ENCODE results near the gene HNRNPCL1.

HNRNPCL1 gene

DNA sequence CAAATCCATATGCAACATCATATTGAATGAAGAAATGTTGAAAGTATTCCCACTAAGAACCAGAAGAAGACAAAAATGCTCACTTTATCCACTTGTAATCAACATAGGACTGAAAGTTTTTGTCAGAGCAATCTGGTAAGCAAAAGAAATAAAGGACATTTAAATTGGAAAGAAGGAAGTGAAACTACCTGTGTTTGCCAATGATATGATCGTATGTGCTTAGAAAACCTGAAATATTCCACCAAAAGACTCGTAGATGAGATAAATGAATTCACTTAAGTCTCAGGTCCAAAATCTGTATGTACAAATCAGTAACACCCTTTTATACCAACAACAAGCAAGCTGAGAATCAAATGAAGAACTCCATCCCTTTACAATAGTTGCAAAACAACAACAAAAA, 48.8 kb downstream of the HNRNPCL1 start:
- H3K9me3 ChIP-seq (ENCODE audit: insufficient read depth, low read length): no peaks in the 10 kb centered on the region
- H3K9ac ChIP-seq (ENCODE audit: low read length): no peak overlapping the region
- no peaks in the 10 kb centered on the region for H3K36me3 ChIP-seq (replicated peaks; ENCODE audit: low read depth, low read length)
- H3K27me3 ChIP-seq (ENCODE audit: low read depth, low read length): no peaks in the 10 kb centered on the region
- no peaks in the 10 kb centered on the region for H3K79me2 ChIP-seq (ENCODE audit: low read length)
- no peaks in the 10 kb centered on the region for H3K4me1 ChIP-seq (ENCODE audit: low read length)
- no peak for TF ChIP-seq EZH2phosphoT487 (IDR thresholded peaks at IDR 0.05; ENCODE audit: low read depth)
- TF ChIP-seq, protein P1, sequence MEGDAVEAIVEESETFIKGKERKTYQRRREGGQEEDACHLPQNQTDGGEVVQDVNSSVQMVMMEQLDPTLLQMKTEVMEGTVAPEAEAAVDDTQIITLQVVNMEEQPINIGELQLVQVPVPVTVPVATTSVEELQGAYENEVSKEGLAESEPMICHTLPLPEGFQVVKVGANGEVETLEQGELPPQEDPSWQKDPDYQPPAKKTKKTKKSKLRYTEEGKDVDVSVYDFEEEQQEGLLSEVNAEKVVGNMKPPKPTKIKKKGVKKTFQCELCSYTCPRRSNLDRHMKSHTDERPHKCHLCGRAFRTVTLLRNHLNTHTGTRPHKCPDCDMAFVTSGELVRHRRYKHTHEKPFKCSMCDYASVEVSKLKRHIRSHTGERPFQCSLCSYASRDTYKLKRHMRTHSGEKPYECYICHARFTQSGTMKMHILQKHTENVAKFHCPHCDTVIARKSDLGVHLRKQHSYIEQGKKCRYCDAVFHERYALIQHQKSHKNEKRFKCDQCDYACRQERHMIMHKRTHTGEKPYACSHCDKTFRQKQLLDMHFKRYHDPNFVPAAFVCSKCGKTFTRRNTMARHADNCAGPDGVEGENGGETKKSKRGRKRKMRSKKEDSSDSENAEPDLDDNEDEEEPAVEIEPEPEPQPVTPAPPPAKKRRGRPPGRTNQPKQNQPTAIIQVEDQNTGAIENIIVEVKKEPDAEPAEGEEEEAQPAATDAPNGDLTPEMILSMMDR (IDR thresholded peaks at IDR 0.05; ENCODE audit: low read depth, low read length): no peak
- H3K4me2 ChIP-seq (ENCODE audit: low read length): no peak overlapping the region
- H2AFZ ChIP-seq (ENCODE audit: low read depth, low read length): no peak overlapping the region
- no peak overlapping the region for H3K4me3 ChIP-seq (ENCODE audit: low read length)
- H3K27ac ChIP-seq (ENCODE audit: low read length): no peak overlapping the region
- H4K20me1 ChIP-seq (ENCODE audit: insufficient read depth, low read length): no peaks in the 10 kb centered on the region

DNA sequence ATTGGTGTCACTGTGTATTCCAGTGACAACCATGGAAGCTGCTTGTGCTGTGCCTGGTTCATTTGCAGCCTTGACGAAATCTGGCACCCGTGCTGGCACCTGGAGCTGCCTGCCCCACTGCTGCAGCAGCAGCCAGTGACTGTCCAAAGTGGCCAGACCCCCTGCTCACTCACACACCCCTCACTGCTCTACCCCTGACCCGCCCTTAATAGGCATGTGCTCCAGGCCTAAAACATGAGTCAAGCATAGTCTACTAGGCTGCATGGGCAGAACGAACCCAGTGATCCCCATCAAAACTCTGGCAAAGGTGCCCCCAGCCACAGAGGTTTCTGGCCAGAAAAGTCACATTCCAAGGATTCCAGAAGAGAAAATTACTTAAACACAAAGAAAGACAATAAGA, 49.6 kb downstream of the HNRNPCL1 start:
- H3K4me3 ChIP-seq (ENCODE audit: low read length): no peak overlapping the region
- H3K36me3 ChIP-seq (replicated peaks; ENCODE audit: low read depth, low read length): no peaks in the 10 kb centered on the region
- no peaks in the 10 kb centered on the region for H3K9me3 ChIP-seq (ENCODE audit: insufficient read depth, low read length)
- H2AFZ ChIP-seq (ENCODE audit: low read depth, low read length): no peak overlapping the region
- no peak overlapping the region for H3K4me2 ChIP-seq (ENCODE audit: low read length)
- H3K9ac ChIP-seq (ENCODE audit: low read length): no peak overlapping the region
- TF ChIP-seq, protein P1 (IDR thresholded peaks at IDR 0.05; ENCODE audit: low read depth, low read length): no peak
- H3K79me2 ChIP-seq (ENCODE audit: low read length): no peaks in the 10 kb centered on the region
- no peaks in the 10 kb centered on the region for H3K27me3 ChIP-seq (ENCODE audit: low read depth, low read length)
- H3K27ac ChIP-seq (ENCODE audit: low read length): no peak overlapping the region
- no peaks in the 10 kb centered on the region for H3K4me1 ChIP-seq (ENCODE audit: low read length)
- no peaks in the 10 kb centered on the region for H4K20me1 ChIP-seq (ENCODE audit: insufficient read depth, low read length)

Measured in OCI-LY3 (cell line).